Peyer's patch (tissue), 4 donors: Measurements from ENCODE around the gene ELL.

Experiments
- CTCF ChIP-seq, 6 experiments: fragments of 450-650 bp in 4 of 6; fragments of 200-600 bp in 2 of 6; sonication (generic) in 1 of 6; IDR thresholded peaks; one replicate each; pipeline ENCODE4 v1.5.1; 2017 to 2019; ENCODE audit warnings: antibody characterized with exemption in 6 of 6, mild to moderate bottlenecking in 3 of 6, moderate library complexity in 1 of 6
- POLR2A ChIP-seq, 2 donors: fragments of 450-650 bp; IDR thresholded peaks; one replicate each; pipeline ENCODE4 v1.5.1; 2017; ENCODE audit warnings: antibody characterized with exemption in 2 of 2, mild to moderate bottlenecking in 2 of 2, moderate library complexity in 2 of 2

- TF ChIP-seq POLR2A (IDR thresholded peaks at IDR 0.05): no peak
- no peak for TF ChIP-seq CTCF (IDR thresholded peaks at IDR 0.05)
These were observed 82.0 kb downstream of the ELL start for GRCh38 chr19:18439910-18440237.
